Hematopoietic multipotent progenitor cell treated with erythropoietin and hydrocortisone succinate and interleukin-3 and kit ligand, for 8 days (in vitro differentiated cells): ENCODE results near the gene CD164L2.
"Not testable (repeated sequence)": the region's sequence is repeated elsewhere in the genome, so short reads cannot be mapped to it uniquely, and the experiment has no call there.

Experiments
- DNase-seq: peaks from one replicate; pipeline ENCODE4 v3.0.0-alpha.2; 2015

CD164L2 gene

GRCh38 chr1:27383039-27383605 is at the start of gene CD164L2:
Gene CD164L2, minus strand, starts transcription at chr1:27383333. Its CDS starts 94 bp downstream, at chr1:27383239.
- DNase-seq = no peak

- not testable (repeated sequence) for DNase-seq
Measured at GRCh38 chr1:27432725-27433124, 49.6 kb upstream of the CD164L2 start.

DNA sequence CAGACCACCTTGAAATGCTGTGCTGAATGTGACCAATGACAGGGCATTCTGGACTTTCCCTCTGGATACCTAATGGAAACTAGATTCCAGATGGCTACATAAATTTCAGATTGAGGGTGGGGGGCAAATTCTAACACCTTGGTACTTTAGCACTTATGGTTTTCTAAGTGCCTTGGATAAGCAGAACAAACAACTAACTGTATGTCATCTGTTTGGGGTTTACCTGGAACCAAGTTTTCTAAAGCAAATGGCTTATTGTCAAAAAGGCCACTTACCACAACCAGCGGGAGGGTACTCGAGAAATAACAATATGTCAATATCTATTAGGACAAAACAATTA is 48.4 kb upstream of the CD164L2 start:
- DNase-seq = no peak

DNA sequence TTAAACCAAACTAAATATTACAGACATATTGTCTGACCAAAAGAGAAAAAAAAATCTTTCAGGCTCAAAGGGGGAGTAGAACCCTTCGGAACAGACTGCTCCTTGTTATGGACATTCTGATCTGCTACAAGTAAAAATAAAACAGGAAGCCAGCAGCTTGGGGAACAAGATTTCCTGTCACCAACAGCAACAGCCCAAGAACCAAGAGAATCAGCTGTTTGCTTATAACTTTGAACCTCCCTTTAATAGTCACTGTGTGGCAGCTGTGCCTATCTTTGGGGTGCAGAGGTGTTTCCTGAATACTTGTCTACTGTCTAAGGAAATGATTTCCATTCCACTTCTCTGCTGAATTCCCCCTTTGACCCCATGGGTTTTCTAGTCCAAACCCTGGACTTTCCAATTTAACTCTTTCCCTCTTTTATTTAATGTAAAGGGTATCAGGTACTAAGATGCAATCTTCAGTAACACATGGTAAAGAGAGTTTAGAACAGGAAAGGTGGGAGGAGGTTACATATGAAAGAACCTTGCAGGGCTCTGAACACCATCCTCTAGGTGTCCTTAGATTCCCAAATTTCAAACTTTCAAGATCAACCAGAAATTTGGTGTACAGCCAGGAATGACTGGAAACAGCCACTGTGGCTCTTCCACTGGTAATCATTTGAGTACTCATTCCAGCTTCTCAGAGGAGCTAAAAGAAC is 47.9 kb upstream of the CD164L2 start:
- DNase-seq = peak; percentile 71

GRCh38 chr1:27429029-27429425 is 45.9 kb upstream of the CD164L2 start:
- no peak for DNase-seq

DNA sequence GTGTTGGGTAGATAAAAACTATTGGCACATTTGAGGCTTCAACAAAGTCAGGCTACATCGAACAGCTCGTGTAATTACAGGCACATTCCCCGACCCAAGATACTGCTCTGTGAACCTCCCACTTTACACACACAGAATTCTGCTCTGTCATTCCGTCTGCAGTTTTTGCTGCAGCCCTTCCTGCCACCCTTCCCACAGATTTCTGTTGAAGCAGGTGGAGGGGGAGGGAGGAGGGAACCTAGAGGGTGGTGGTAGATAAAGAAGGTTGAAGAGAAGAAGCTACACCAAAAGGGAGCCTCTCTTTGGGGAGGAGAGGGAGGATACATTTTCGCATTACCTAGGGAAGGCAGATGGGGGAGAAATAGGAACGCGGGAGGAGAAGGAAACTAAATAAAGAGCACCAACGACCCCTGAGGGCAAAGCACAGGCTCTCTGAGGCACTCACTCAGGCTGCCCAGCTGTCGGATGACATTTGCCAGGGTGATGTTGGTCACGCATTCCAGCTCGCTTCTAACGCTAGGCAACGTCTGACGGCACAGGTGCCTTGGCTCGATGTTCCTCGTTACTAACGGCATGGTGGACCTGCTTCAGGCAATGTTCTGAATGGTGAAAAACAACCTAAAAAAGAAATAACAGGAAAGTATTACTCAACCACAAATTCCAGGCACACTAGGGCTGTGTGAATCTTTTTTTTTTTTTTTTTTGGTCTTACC is 45.3 kb upstream of the CD164L2 start:
- peak; percentile 85 for DNase-seq

GRCh38 chr1:27427816-27428315 is 44.7 kb upstream of the CD164L2 start:
- DNase-seq = no peak

DNA sequence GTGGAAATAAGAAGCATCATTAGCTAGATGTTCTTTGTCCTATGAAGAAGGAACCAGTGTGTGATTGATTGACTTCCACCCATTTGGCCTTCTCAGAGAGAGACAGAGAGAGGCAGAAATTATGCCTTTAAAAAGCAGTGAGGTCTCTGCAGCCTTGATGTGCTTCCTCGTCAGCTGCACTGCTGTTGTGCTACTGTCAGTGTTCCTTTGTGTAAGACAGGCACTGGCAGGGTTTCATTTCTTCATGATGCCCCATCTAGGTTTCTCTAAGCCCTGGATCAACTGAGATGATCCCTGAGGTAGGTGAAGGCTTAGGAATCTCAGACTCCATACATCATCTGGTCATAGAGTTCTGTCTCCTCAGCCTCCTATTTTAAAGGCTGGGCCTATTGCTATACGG is 44.2 kb upstream of the CD164L2 start:
- DNase-seq = no peak

DNA sequence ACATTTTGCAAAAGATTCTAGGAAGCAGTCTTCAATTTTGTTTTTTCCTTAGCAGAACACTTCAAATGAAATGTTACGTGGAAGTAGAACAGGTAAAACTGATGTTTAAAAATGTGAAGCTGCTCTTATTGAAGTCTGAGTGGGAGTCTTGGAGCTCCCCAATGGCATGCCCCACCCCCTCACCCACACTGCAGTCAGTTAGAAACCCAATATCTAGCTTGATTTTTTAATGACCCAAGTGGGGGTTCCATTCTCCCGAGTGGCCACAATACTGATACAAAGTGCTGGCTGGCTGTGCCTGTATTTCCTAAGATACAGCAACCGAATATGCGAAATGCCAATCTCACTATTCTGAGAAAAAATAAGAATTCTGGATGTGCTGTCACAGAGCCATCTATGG is 40.6 kb upstream of the CD164L2 start:
- DNase-seq = no peak

DNA sequence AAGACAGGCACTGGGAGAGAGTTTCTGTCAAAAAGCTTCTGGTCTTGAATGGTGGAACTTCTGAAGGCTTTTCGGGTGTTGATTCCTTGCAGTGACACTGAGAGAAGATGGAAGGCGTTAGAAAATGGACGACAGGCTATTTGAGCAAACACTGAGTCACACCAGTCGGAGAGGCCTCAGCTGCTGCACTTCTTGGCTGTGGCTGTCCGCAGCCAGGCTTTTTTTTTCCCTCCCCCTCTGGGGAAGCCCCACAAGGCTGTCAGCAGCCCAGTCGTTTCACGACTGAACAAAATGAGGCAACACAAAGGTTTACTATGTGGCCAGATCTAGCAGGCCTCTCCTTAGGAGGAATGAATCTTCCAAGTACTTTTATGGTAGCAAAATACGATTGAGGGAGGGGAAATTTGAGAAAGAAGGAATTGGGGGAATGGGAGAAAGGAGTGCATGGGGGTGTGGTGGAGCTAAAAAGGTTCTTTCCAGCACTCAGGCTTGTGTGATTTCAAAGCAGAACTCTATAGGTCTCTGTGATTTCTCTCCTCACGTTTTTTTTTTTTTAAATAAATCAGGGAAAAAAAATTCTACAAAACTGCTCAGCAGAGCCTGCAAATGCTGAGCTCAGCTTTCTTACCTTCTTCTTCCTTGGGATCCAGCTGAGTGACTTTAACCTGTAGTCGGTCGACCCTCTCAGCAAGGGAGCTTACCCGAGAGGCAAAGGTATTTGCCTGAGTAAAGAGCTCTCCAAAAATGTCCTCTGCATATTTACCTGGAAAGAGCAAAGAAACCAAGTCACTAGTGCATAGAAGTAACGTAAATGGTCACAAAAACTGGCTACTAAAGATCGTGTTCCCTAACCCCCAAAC is 35.4 kb upstream of the CD164L2 start:
- DNase-seq = no peak

DNA sequence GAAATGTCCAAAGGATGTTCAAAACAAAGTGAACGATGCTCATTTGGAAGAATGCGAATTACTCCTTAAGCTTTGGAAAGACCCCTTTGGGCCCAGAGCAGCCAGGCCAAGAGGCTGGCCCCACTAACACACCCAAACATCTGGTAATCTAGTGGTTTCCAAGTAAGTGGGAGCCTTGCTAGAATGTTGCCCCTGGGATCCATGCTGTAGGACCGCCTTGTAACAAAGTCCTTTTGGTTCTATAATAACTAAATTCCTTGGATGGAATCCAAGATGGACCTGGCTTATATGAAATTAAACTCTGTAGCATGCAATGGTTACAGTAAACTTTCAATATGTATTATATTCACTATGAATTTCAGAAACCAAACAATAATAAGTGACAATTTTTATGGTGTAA is 34.6 kb upstream of the CD164L2 start:
- no peak for DNase-seq

- DNase-seq = peak; percentile 88
Measured at GRCh38 chr1:27416387-27417111, 33.4 kb upstream of the CD164L2 start.

- no peak for DNase-seq
Measured at GRCh38 chr1:27414091-27414490, 31.0 kb upstream of the CD164L2 start.

DNA sequence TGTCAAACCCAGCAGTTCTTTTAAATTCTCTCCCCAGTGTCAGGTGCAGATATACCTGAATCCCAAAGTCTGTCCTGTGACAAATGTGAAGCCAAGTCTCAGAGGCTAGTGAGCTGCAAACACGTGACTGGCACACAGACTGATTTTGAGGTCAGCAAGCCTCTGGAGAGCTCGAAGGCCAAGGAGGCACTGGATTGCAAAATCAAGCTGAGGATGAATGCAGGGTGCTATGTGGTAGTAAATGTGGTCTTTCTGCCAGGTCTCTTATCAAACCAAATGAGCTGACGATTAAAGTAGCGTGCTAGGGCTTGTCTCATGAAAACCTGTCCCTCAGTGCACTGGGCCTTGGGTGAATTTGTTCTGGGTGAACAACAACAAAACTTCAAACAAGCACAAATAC is 29.9 kb upstream of the CD164L2 start:
- no peak for DNase-seq

- DNase-seq = no peak
Measured at GRCh38 chr1:27412502-27412901, 29.4 kb upstream of the CD164L2 start.

DNA sequence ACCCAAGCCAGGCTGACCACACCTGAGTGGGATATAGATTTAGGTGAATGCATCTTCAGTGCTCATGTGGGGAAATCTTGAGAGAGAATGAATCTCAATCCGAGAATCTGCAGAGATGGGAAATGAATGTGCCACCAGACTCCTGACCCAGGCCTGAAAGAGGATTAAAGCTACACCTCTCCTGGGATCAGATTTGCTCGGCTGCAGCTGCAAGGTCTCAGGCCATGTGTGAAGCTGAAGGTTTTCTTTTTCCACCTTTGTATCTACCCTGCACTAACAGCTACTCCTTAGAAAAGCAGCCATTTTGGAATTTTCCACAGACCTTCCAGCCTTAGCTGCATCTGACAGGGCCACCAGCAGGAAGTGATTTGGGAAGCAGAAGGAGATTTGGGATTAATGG is 27.6 kb upstream of the CD164L2 start:
- no peak for DNase-seq

- no peak for DNase-seq
Measured at GRCh38 chr1:27409669-27410068, 26.5 kb upstream of the CD164L2 start.

- no peak for DNase-seq
Measured at GRCh38 chr1:27408151-27408550, 25.0 kb upstream of the CD164L2 start.

DNA sequence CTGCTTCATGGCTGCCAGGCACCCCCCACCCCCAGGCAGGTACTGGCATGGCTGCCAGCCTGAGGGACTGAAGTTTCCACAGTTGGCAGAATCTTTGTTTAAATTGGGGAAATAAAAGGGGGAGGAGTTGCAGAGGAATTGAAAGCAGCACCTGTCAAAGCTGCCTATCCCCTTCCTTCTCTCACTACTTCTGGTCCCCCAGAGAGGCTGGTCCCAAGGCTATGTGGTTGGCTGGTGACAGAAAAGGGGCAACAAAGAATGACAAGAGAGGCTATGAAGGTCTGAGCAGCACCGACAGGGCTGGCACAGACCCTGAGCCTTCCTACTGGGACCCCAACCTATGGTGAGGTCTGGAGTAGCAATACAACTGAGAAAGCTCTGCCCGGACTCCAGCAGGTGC is 23.7 kb upstream of the CD164L2 start:
- DNase-seq = not testable (repeated sequence)

GRCh38 chr1:27406362-27406680 is 23.2 kb upstream of the CD164L2 start:
- DNase-seq = no peak

DNA sequence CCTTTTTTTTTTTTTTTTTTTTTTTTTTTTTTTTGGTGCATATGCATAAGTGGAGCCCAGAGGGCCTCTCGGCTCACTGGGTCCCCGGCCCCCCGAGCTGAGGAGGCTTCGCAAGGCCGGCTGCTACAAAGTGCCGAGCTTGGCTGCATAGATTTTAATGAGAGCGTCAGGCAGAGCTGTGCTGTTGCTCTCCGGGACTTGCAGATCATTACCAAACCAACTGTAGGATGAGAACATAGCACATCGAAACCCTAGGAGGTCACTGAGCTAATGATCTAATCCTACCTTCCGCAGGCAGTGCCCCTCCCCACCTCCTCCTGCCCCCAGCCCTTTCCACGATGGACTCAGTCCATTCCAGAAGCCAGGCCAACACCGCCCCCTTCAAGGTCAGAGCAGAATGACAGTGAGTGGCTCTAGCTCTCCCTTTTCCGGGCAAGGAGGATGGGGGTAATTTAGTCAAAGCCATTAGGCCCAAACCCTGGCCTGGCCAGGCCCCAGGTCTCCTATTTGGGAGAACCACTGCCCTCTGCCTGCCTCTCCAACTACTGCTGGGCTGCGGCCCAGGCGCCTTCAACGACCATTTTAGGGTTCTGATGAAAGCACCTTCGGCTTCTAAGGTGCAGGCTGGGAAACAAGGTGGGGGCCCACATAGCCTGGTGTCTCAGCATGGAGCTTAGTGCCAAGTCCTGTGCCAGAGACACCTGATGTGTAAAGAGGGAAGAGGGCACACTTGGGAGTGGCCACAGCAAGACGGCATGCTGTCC is 22.6 kb upstream of the CD164L2 start:
- not testable (repeated sequence) for DNase-seq

- DNase-seq = no peak
Measured at GRCh38 chr1:27405074-27405473, 21.9 kb upstream of the CD164L2 start.
